ENCODE measurements around the gene CEBPA. TPM values are rescaled to one million over a fixed set of nuclear protein-coding genes. Genes with fewer than 3 reads are reported as not detected.

Gene CEBPA
- total and polyA plus RNA-seq, 2 experiments from 2014 or later, result 103 to 151 TPM

GRCh38 chr19:33334271-33334670 lies 31.9 kb upstream of the CEBPA start:
- no peaks in the 10 kb centered on the region for H3K9me2 ChIP-seq (replicated peaks; ENCODE audit: insufficient read depth)
- H3K79me2 ChIP-seq, result no peaks in the 10 kb centered on the region
- TF ChIP-seq EZH2 (IDR thresholded peaks at IDR 0.05; ENCODE audit: borderline replicate concordance), result no peak
- no peak for TF ChIP-seq EZH2phosphoT487 (IDR thresholded peaks at IDR 0.05; ENCODE audit: low read depth, severe bottlenecking, unreplicated experiment)
- TF ChIP-seq CTCF (IDR thresholded peaks at IDR 0.05; ENCODE audit: poor library complexity), result no peak
- H2AFZ ChIP-seq, result no peak overlapping the region
- DNase-seq (ENCODE audit: low spot score), result no peak
- H3K4me2 ChIP-seq, result no peak overlapping the region
- no peaks in the 10 kb centered on the region for H3K9me3 ChIP-seq (ENCODE audit: low read depth)
- no peaks in the 10 kb centered on the region for H4K20me1 ChIP-seq (ENCODE audit: insufficient read depth, poor library complexity, severe bottlenecking)
- no peak overlapping the region for H3K4me3 ChIP-seq
- no peak overlapping the region for H3K27ac ChIP-seq
- no peaks in the 10 kb centered on the region for H3K27me3 ChIP-seq
- H3K4me1 ChIP-seq (ENCODE audit: insufficient read depth), result peaks cover 12% of the 10 kb centered on the region
- 100% methylated on average over 3 of the region's 3 CpGs for WGBS (ENCODE audit: low lambda C conversion rate, missing lambda C conversion rate)
- no peaks in the 10 kb centered on the region for H3K36me3 ChIP-seq (replicated peaks; ENCODE audit: insufficient read depth, low read depth)

GRCh38 chr19:33333642-33334041 lies 31.3 kb upstream of the CEBPA start:
- Histone ChIP-seq H3K4me3 (no peak overlapping the region), H3K79me2 (no peaks in the 10 kb centered on the region), H3K27me3 (no peaks in the 10 kb centered on the region), H3K36me3 (replicated peaks; ENCODE audit: insufficient read depth, low read depth) (no peaks in the 10 kb centered on the region), H3K4me1 (ENCODE audit: insufficient read depth) (peaks cover 12% of the 10 kb centered on the region), H3K4me2 (no peak overlapping the region), H4K20me1 (ENCODE audit: insufficient read depth, poor library complexity, severe bottlenecking) (no peaks in the 10 kb centered on the region), H2AFZ (no peak overlapping the region), H3K9me2 (replicated peaks; ENCODE audit: insufficient read depth) (no peaks in the 10 kb centered on the region), H3K9me3 (ENCODE audit: low read depth) (no peaks in the 10 kb centered on the region), H3K27ac (no peak overlapping the region)
- WGBS (ENCODE audit: low lambda C conversion rate, missing lambda C conversion rate), result 88% methylated on average over 3 of the region's 3 CpGs
- DNase-seq (ENCODE audit: low spot score), result no peak
- TF ChIP-seq CTCF (IDR thresholded peaks at IDR 0.05; ENCODE audit: poor library complexity) (peak; percentile 17), EZH2 (IDR thresholded peaks at IDR 0.05; ENCODE audit: borderline replicate concordance) (no peak), EZH2phosphoT487 (IDR thresholded peaks at IDR 0.05; ENCODE audit: low read depth, severe bottlenecking, unreplicated experiment) (no peak)

- no peak overlapping the region for H3K27ac ChIP-seq
- H3K36me3 ChIP-seq (replicated peaks; ENCODE audit: insufficient read depth, low read depth), result no peaks in the 10 kb centered on the region
- no peak overlapping the region for H3K4me2 ChIP-seq
- H3K4me1 ChIP-seq (ENCODE audit: insufficient read depth), result peaks cover 12% of the 10 kb centered on the region
- H3K9me2 ChIP-seq (replicated peaks; ENCODE audit: insufficient read depth), result no peaks in the 10 kb centered on the region
- no peaks in the 10 kb centered on the region for H4K20me1 ChIP-seq (ENCODE audit: insufficient read depth, poor library complexity, severe bottlenecking)
- TF ChIP-seq CTCF (IDR thresholded peaks at IDR 0.05; ENCODE audit: poor library complexity) (no peak), EZH2phosphoT487 (IDR thresholded peaks at IDR 0.05; ENCODE audit: low read depth, severe bottlenecking, unreplicated experiment) (no peak), EZH2 (IDR thresholded peaks at IDR 0.05; ENCODE audit: borderline replicate concordance) (no peak)
- no peaks in the 10 kb centered on the region for H3K79me2 ChIP-seq
- DNase-seq (ENCODE audit: low spot score), result no peak
- H3K9me3 ChIP-seq (ENCODE audit: low read depth), result no peaks in the 10 kb centered on the region
- 91% methylated on average over 4 of the region's 4 CpGs for WGBS (ENCODE audit: low lambda C conversion rate, missing lambda C conversion rate)
- no peak overlapping the region for H2AFZ ChIP-seq
- H3K4me3 ChIP-seq, result no peak overlapping the region
- H3K27me3 ChIP-seq, result no peaks in the 10 kb centered on the region
Observed at GRCh38 chr19:33333151-33333550, 30.8 kb upstream of the CEBPA start.

- DNase-seq (ENCODE audit: low spot score), result no peak
- no peaks in the 10 kb centered on the region for H3K9me2 ChIP-seq (replicated peaks; ENCODE audit: insufficient read depth)
- H2AFZ ChIP-seq, result no peak overlapping the region
- WGBS (ENCODE audit: low lambda C conversion rate, missing lambda C conversion rate), result 95% methylated on average over 5 of the region's 5 CpGs
- no peak overlapping the region for H3K4me3 ChIP-seq
- no peaks in the 10 kb centered on the region for H3K36me3 ChIP-seq (replicated peaks; ENCODE audit: insufficient read depth, low read depth)
- H3K27ac ChIP-seq, result no peak overlapping the region
- no peaks in the 10 kb centered on the region for H3K9me3 ChIP-seq (ENCODE audit: low read depth)
- peaks cover 12% of the 10 kb centered on the region for H3K4me1 ChIP-seq (ENCODE audit: insufficient read depth)
- H4K20me1 ChIP-seq (ENCODE audit: insufficient read depth, poor library complexity, severe bottlenecking), result no peaks in the 10 kb centered on the region
- no peaks in the 10 kb centered on the region for H3K27me3 ChIP-seq
- H3K79me2 ChIP-seq, result no peaks in the 10 kb centered on the region
- no peak overlapping the region for H3K4me2 ChIP-seq
- TF ChIP-seq EZH2 (IDR thresholded peaks at IDR 0.05; ENCODE audit: borderline replicate concordance) (no peak), CTCF (IDR thresholded peaks at IDR 0.05; ENCODE audit: poor library complexity) (no peak), EZH2phosphoT487 (IDR thresholded peaks at IDR 0.05; ENCODE audit: low read depth, severe bottlenecking, unreplicated experiment) (no peak)
Observed at GRCh38 chr19:33332248-33332647, 29.9 kb upstream of the CEBPA start.

Measured in hepatocyte (in vitro differentiated cells).